Vagina (tissue), 2 donors: ENCODE results near the gene C11orf68. TPM values are rescaled to one million over a fixed set of nuclear protein-coding genes. Genes with fewer than 3 reads are reported as not detected.

ENCODE experiments used
- DNase-seq, 2 donors: peaks; one replicate each; pipeline ENCODE4 v3.0.0-alpha.2; 2017; ENCODE audit errors: extremely low spot score in 2 of 2
- H3K27ac ChIP-seq: fragments of 200-600 bp; sonication (generic); one replicate; pipeline ENCODE4 v1.5.1; 2019
- H3K27me3 ChIP-seq: fragments of 200-600 bp; sonication (generic); one replicate; pipeline ENCODE4 v1.5.1; 2019
- H3K36me3 ChIP-seq, 2 donors: fragments of 200-600 bp; sonication (generic); one replicate each; pipeline ENCODE4 v1.5.1; 2017 to 2019
- H3K4me1 ChIP-seq: fragments of 200-600 bp; sonication (generic); one replicate; pipeline ENCODE4 v1.5.1; 2019
- H3K4me3 ChIP-seq, 2 donors: fragments of 200-600 bp; sonication (generic); 1 replicate in 1 of 2; 2 replicates in 1 of 2; pipeline ENCODE4 v1.5.1; 2016 to 2019
- H3K9me3 ChIP-seq: fragments of 200-600 bp; sonication (generic); one replicate; pipeline ENCODE4 v1.5.1; 2019
- CTCF ChIP-seq, 3 experiments: fragments of 450-650 bp in 2 of 3; fragments of 200-600 bp in 1 of 3; sonication (generic) in 1 of 3; IDR thresholded peaks; one replicate each; pipeline ENCODE4 v1.5.1; 2017 to 2019; ENCODE audit warnings: antibody characterized with exemption in 3 of 3, mild to moderate bottlenecking in 2 of 3, moderate library complexity in 2 of 3
- POLR2A ChIP-seq, 2 donors: fragments of 450-650 bp; IDR thresholded peaks; one replicate each; pipeline ENCODE4 v1.6.1; 2017; ENCODE audit warnings: antibody characterized with exemption in 2 of 2, mild to moderate bottlenecking in 2 of 2, moderate library complexity in 2 of 2
- POLR2AphosphoS5 ChIP-seq, 2 donors: sonication (generic); formaldehyde crosslinking; IDR thresholded peaks; one replicate each; pipeline ENCODE4 v1.9.0; 2017; ENCODE audit warnings: antibody characterized with exemption in 2 of 2, mild to moderate bottlenecking in 2 of 2, low read depth in 1 of 2; ENCODE audit not compliant: insufficient read depth in 1 of 2
- intact Hi-C: fragments of 100-400 bp; cut with DNase I; formaldehyde crosslinking; loops from one replicate; pipeline ENCODE4 v1.15.1; 2023
- total RNA-seq: library from RNA; depleted of rRNA; stranded (reverse); fragments of >200 nt; gene quantifications from one replicate; pipeline ENCODE4 v1.2.3, GENCODE V29; 2016

The C11orf68 gene
- total RNA-seq, 1 donor from 2014 or later = 21.1 TPM

- H3K27ac ChIP-seq = no peak overlapping the region
- TF ChIP-seq POLR2AphosphoS5 (IDR thresholded peaks at IDR 0.05; ENCODE audit: insufficient read depth in 1 of 2, low read depth in 1 of 2) = no peak
- TF ChIP-seq POLR2A (IDR thresholded peaks at IDR 0.05) = no peak
- no peak for TF ChIP-seq CTCF (IDR thresholded peaks at IDR 0.05)
- peaks cover 25% of the 10 kb centered on the region for H3K4me1 ChIP-seq
- no peak overlapping the region for H3K4me3 ChIP-seq
- H3K27me3 ChIP-seq = no peaks in the 10 kb centered on the region
- no peak for DNase-seq
- no peaks in the 10 kb centered on the region for H3K9me3 ChIP-seq
- peaks cover 0 to 52% of the 10 kb centered on the region in 2 donors for H3K36me3 ChIP-seq
- intact Hi-C loops = no loop called here
Observed at GRCh38 chr11:65867284-65868071, 51.4 kb downstream of the C11orf68 start.

Other genes with a start within 250 kb of the C11orf68 start
- 58.9 TPM for gene KAT5, start 206.8 kb downstream of the C11orf68 start, total RNA-seq
- 66.8 TPM for gene RNASEH2C, start 198.3 kb downstream of the C11orf68 start, total RNA-seq
- gene AP5B1, start 138.1 kb downstream of the C11orf68 start, total RNA-seq = 16.5 TPM
- 17.4 TPM for gene OVOL1, start 132.0 kb downstream of the C11orf68 start, total RNA-seq
- gene SNX32, start 85.1 kb downstream of the C11orf68 start, total RNA-seq = 1.5 TPM
- 589 TPM for gene CFL1, start 60.9 kb downstream of the C11orf68 start, total RNA-seq
- 48.9 TPM for gene MUS81, start 58.6 kb downstream of the C11orf68 start, total RNA-seq
- 57.9 TPM for gene EFEMP2, start 46.3 kb downstream of the C11orf68 start, total RNA-seq
- gene CTSW, start 39.2 kb downstream of the C11orf68 start, total RNA-seq = 0.74 TPM
- gene FIBP, start 30.6 kb downstream of the C11orf68 start, total RNA-seq = 78.6 TPM
- 76.4 TPM for gene CCDC85B, start 28.4 kb downstream of the C11orf68 start, total RNA-seq
- gene FOSL1, start 18.7 kb downstream of the C11orf68 start, total RNA-seq = 20.9 TPM
- gene DRAP1, start 364 bp upstream of the C11orf68 start, total RNA-seq = 59.2 TPM
- not detected for gene TSGA10IP, start 26.4 kb upstream of the C11orf68 start, total RNA-seq
- gene SART1, start 42.7 kb upstream of the C11orf68 start, total RNA-seq = 26.0 TPM
- gene EIF1AD, start 83.1 kb upstream of the C11orf68 start, total RNA-seq = 50.6 TPM
- 54.5 TPM for gene BANF1, start 83.4 kb upstream of the C11orf68 start, total RNA-seq
- 5.6 TPM for gene CST6, start 92.9 kb upstream of the C11orf68 start, total RNA-seq
- not detected for gene CATSPER1, start 107.4 kb upstream of the C11orf68 start, total RNA-seq
- gene GAL3ST3, start 130.1 kb upstream of the C11orf68 start, total RNA-seq = not detected
- gene SF3B2, start 133.3 kb upstream of the C11orf68 start, total RNA-seq = 107 TPM
- gene PACS1, start 151.2 kb upstream of the C11orf68 start, total RNA-seq = 66.0 TPM